Endothelial cell of umbilical vein (primary cell): ENCODE data around the gene LAMB1. TPM values are rescaled to one million over a fixed set of nuclear protein-coding genes. Genes with fewer than 3 reads are reported as not detected.

ENCODE experiments used
- BruUV-seq: library from RNA; stranded (reverse); fragments of 400-500 nt; replicated peaks from 2 replicates; lab custom pipeline; 2021; lab: Mats Ljungman, UMichigan
- CTCF ChIA-PET: fragments of 300-600, 350-600 bp; sonication (Branson Sonifier 250); formaldehyde crosslinking; loops from one replicate; lab custom pipeline; 2021; ENCODE audit warnings: antibody characterized with exemption, inconsistent platforms; lab: Charles Lee
- POLR2A ChIA-PET: fragments of 300-600, 350-600 bp; sonication (Branson Sonifier 250); formaldehyde crosslinking; loops from one replicate; lab custom pipeline; 2021; ENCODE audit warnings: antibody characterized with exemption, inconsistent platforms; lab: Charles Lee
- DNase-seq: peaks from one replicate; pipeline ENCODE4 v3.0.0-alpha.2; 2011; ENCODE audit warnings: low read depth, low spot score
- FAIRE-seq: peaks from 2 replicates; lab custom pipeline; 2011; peaks lifted over from hg19 to GRCh38; lab: Jason Lieb, UNC
- H2AFZ ChIP-seq: 2 replicates; pipeline ENCODE4 v1.6.0; 2012; ENCODE audit warnings: low read depth, low read length, control low read depth, inconsistent platforms
- H3K27ac ChIP-seq: 2 replicates; pipeline ENCODE4 v1.5.1; 2011; ENCODE audit warnings: low read depth, mild to moderate bottlenecking, control low read depth, low read length, moderate library complexity; ENCODE audit not compliant: insufficient read depth
- H3K27me3 ChIP-seq, 2 experiments: 2 replicates each; pipeline versions ENCODE4 v1.6.0 to v1.6.1; 2011; ENCODE audit warnings: low read length in 2 of 2, mixed read lengths in 1 of 2; ENCODE audit not compliant: control insufficient read depth in 2 of 2, insufficient read depth in 2 of 2
- H3K36me3 ChIP-seq, 2 experiments: 2 replicates in 1 of 2; 3 replicates in 1 of 2; pipeline ENCODE4 v1.5.1; 2011; ENCODE audit warnings: low read length in 2 of 2, mild to moderate bottlenecking in 1 of 2, moderate library complexity in 1 of 2; ENCODE audit not compliant: control insufficient read depth in 2 of 2, insufficient read depth in 2 of 2; ENCODE audit errors: extremely low read depth in 1 of 2
- H3K4me1 ChIP-seq: 3 replicates; pipeline ENCODE4 v1.5.1; 2011; ENCODE audit warnings: mild to moderate bottlenecking, low read length; ENCODE audit not compliant: control insufficient read depth, insufficient read depth; ENCODE audit errors: extremely low read depth
- H3K4me2 ChIP-seq: 2 replicates; pipeline ENCODE4 v1.6.1; 2011; ENCODE audit warnings: low read length, control low read depth, mixed read lengths; ENCODE audit not compliant: insufficient read depth
- H3K4me3 ChIP-seq, 3 experiments: fragments of 200-600 bp in 1 of 3; sonication (generic), shearing (Covaris generic) in 1 of 3; replicated peaks in 1 of 3; 2 replicates each; pipeline ENCODE4 v1.5.1; 2011 to 2016; ENCODE audit warnings: control low read depth in 3 of 3, low read length in 3 of 3, mild to moderate bottlenecking in 2 of 3, inconsistent platforms in 1 of 3, low read depth in 1 of 3, moderate library complexity in 1 of 3; ENCODE audit not compliant: insufficient read depth in 1 of 3
- H3K79me2 ChIP-seq: 2 replicates; pipeline ENCODE4 v1.6.0; 2012; ENCODE audit warnings: low read length, inconsistent platforms; ENCODE audit not compliant: control insufficient read depth, insufficient read depth
- H3K9ac ChIP-seq: replicated peaks from 2 replicates; pipeline ENCODE3; 2011; ENCODE audit warnings: low read length, control low read depth; ENCODE audit not compliant: insufficient read depth; ENCODE audit errors: extremely low read depth
- H3K9me1 ChIP-seq: replicated peaks from 3 replicates; pipeline ENCODE4 v1.6.0; 2011; ENCODE audit warnings: mild to moderate bottlenecking, low read length; ENCODE audit not compliant: control insufficient read depth, insufficient read depth; ENCODE audit errors: extremely low read depth
- H3K9me3 ChIP-seq: replicated peaks from 2 replicates; pipeline ENCODE4 v1.5.1; 2012; ENCODE audit warnings: low read length, inconsistent platforms; ENCODE audit not compliant: control insufficient read depth, insufficient read depth
- H4K20me1 ChIP-seq: replicated peaks from 2 replicates; pipeline ENCODE3; 2011; ENCODE audit warnings: mild to moderate bottlenecking, low read length; ENCODE audit not compliant: control insufficient read depth, insufficient read depth; ENCODE audit errors: extremely low read depth
- JUN ChIP-seq: IDR thresholded peaks from 2 replicates; pipeline ENCODE4 v1.6.1; 2011; ENCODE audit warnings: borderline replicate concordance, low read depth; ENCODE audit not compliant: insufficient read length, insufficient read depth
- MYC ChIP-seq: IDR thresholded peaks from one replicate; pipeline ENCODE4 v1.6.1; 2011; ENCODE audit warnings: mild to moderate bottlenecking, low read depth, low read length
- POLR2A ChIP-seq: IDR thresholded peaks from 2 replicates; pipeline ENCODE4 v1.6.1; 2012; ENCODE audit warnings: low read depth, mild to moderate bottlenecking, control low read depth, low read length
- dilution Hi-C: fragments of 300-500 bp; cut with MboI; formaldehyde crosslinking; loops from one replicate; pipeline ENCODE4 v1.15.0; 2019; ENCODE audit warnings: low sequenced_read_pairs; ENCODE audit not compliant: extremely low pct_ligation_motif_present
- intact Hi-C: fragments of 100-400 bp; cut with micrococcal nuclease; formaldehyde crosslinking; loops from one replicate; pipeline ENCODE4 v1.10.0; 2022
- polyA plus RNA-seq, 4 experiments: library from polyadenylated mRNA; depleted of rRNA in 3 of 4; stranded (reverse) in 3 of 4; unstranded in 1 of 4; fragments of >200 nt; gene quantifications; 2 replicates each; pipeline versions ENCODE4 v1.2.1 to v1.2.3, GENCODE V29; 2011 to 2012; ENCODE audit warnings: missing spikeins in 1 of 4
- total RNA-seq: library from RNA; stranded (reverse); gene quantifications from 2 replicates; pipeline ENCODE4 v1.2.3, GENCODE V29; 2021

LAMB1 gene
- total and polyA plus RNA-seq, 2 donors (not counting 3 experiments of a cell fraction or from before 2014, with no cell fraction given) = 588 to 703 TPM

GRCh38 chr7:108007762-108008161 lies 4.8 kb upstream of the LAMB1 start:
- H3K27me3 ChIP-seq = no peaks in the 10 kb centered on the region
- H3K27ac ChIP-seq = no peak overlapping the region
- H3K79me2 ChIP-seq = peaks cover 1% of the 10 kb centered on the region
- H3K4me3 ChIP-seq = no peak overlapping the region
- peaks cover 23% of the 10 kb centered on the region for H3K4me1 ChIP-seq
- DNase-seq (no peak), FAIRE-seq (peak; percentile 59)
- ChIA-PET CTCF (no interaction called here), POLR2A (no interaction called here)
- dilution Hi-C loops (no loop called here), intact Hi-C loops (no loop called here)
- no peaks in the 10 kb centered on the region for H3K9me3 ChIP-seq
- no TSS peak for BruUV-seq
- H4K20me1 ChIP-seq = no peaks in the 10 kb centered on the region
- H3K4me2 ChIP-seq = no peak overlapping the region
- no peaks in the 10 kb centered on the region for H3K9me1 ChIP-seq
- no peaks in the 10 kb centered on the region for H3K36me3 ChIP-seq
- no peak overlapping the region for H3K9ac ChIP-seq
- H2AFZ ChIP-seq = no peak overlapping the region
- TF ChIP-seq JUN (no peak), POLR2A (no peak), MYC (no peak)

GRCh38 chr7:108007261-108007660 lies 4.3 kb upstream of the LAMB1 start:
- no peaks in the 10 kb centered on the region for H4K20me1 ChIP-seq
- DNase-seq (no peak), FAIRE-seq (no peak)
- H3K27ac ChIP-seq = no peak overlapping the region
- no TSS peak for BruUV-seq
- H3K4me2 ChIP-seq = no peak overlapping the region
- no peaks in the 10 kb centered on the region for H3K36me3 ChIP-seq
- no peaks in the 10 kb centered on the region for H3K9me3 ChIP-seq
- H3K27me3 ChIP-seq = no peaks in the 10 kb centered on the region
- H2AFZ ChIP-seq = no peak overlapping the region
- ChIA-PET POLR2A (no interaction called here), CTCF (no interaction called here)
- dilution Hi-C loops = no loop called here
- peaks cover 18% of the 10 kb centered on the region for H3K4me1 ChIP-seq
- peaks cover 6% of the 10 kb centered on the region for H3K79me2 ChIP-seq
- intact Hi-C loops = no loop called here
- H3K4me3 ChIP-seq = no peak overlapping the region
- no peaks in the 10 kb centered on the region for H3K9me1 ChIP-seq
- TF ChIP-seq JUN = no peak
- no peak overlapping the region for H3K9ac ChIP-seq
